HG03571 (cell line): ENCODE data around the gene MCC.

Experiments
- ATAC-seq: cut with Tn5 transposase; IDR thresholded peaks from one replicate; pipeline ENCODE4 v1.9.1; 2021; ENCODE audit not compliant: unreplicated experiment

MCC gene

DNA sequence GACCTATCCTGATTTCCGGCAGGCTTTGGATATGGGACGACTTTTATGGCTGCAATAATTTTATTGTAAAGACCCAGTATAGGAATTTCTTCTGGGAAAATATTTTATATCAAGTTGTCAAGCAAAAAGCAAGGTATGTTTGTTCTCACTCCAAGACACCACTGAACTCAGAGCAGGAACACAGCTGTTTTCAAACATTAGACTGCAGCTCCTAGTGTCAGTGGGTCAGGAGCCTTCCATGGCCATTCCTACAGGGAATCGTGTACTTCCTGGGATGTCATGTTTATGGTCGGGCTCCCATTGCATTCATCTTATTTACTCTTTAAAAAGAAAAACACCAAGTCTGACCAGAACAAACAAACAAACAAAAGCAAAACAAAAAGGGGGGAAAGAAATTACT, 278.8 kb downstream of the MCC start:
- no peak for ATAC-seq

- ATAC-seq = no peak
Measured at GRCh38 chr5:113205807-113206206, 282.4 kb downstream of the MCC start.

GRCh38 chr5:113205323-113205722, 282.9 kb downstream of the MCC start:
- ATAC-seq = no peak

DNA sequence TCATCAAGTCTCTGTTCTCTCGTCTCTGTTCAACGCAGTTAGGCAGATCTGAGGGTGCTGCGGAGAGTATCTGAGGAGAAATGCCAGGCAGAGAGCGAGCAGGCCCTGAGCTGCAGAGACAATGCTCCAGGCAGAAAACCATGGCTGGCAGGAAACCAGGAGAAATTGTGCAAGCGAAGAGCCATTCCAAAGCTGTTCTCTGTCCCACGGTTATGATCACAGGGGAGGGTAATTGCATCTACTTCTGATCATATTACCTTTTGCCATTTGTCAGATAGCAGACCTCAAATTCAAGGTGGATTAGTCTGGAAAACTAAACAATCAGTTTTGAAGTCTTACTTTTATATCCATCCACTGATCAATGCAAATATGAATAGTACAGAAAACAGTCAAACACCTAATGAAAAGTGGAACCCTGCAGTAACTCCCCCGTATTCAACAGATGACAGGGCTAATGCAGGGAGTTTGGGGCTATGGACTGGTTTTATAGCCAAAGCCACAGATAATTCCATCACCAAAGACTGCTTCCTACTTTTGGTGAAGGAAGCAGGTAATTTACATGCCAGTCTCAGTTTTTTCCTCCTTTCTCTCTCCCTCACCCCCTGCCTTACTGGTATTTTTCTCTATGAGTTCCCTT, 283.6 kb downstream of the MCC start:
- ATAC-seq = no peak

- no peak for ATAC-seq
Measured at GRCh38 chr5:113203916-113204315, 284.3 kb downstream of the MCC start.

DNA sequence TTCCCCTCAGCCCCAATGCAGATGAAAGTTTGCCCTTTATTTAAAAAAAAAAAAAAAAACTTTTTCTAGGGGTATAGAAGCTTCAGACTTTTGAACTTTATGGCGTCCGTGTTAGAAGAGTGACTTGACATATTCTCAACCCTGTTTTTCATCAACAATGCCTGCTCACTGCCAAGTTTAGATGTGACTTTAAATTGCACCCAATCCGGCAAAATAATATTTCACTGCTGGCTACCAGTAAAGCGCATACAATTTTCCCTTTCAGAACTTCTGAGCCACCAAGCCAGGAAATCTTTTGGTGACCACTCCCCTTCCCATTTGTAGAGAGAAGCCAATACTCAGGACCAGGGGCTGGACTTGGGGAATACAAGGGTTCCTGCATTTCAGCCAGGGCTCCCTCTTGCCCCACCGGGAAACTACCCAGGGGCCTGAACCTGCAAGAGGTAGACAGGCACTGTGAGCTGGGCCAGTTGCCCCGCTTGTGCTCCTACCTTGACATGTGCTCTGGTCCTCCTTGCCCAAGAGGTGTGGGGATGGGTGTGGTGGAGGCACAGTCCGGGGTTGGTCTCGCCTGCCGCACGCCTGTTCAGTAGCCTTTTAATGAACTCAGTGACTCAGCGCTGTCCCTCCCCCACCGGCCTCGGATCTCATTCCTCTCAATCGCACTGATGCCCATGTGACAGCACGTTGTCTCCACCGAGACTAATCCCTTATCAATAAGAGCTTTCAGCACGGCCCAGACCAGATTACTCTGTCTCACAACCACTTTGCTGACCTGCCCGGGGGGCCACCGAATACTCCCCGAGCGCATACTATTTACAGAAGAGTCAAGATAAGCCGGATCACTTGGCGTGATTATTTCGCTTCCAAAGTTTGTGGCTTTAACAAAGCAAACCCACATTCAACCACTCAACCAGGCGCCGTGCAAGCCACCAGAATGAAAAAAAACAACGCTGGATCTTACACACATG, 285.2 kb downstream of the MCC start:
- no peak for ATAC-seq

- no peak for ATAC-seq
Measured at GRCh38 chr5:113202287-113202686, 286.0 kb downstream of the MCC start.

GRCh38 chr5:113201715-113202114, 286.5 kb downstream of the MCC start:
- ATAC-seq = no peak

DNA sequence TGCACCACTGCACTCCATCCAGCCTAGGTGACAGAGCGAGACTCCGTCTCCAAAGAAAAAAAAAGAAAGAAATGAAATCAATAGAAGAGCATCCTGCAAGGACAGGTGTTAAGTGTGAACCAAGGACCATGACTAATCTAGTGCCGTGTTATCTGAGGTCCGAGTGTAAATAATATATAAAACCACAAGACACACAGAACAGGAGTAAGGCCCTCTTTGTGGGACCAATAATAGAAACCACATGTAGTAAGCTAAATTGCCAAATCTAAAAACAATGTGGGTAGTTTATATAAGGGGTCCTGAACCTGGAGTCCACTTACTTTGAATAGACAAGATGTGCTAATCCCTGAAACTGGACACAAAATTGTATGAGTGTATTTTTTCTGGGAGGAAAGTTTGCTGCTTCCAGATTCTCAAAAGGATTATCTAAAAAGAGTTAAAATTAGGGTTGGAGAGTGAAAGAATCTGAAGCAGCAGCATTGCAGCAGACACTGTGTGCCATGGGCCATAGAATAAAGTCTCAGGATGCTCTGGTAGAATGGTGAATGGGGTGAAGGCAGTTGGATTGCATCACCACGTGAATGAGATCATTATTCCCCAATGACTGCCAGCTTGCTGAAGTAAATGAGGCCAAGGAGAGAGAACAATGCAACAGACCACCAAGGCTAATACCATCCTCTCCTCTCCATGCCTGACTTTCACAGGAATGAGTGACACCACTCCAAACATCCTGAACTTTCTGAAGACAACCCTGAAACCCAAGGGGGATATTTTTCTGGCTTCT, 288.9 kb downstream of the MCC start:
- no peak for ATAC-seq

GRCh38 chr5:113197456-113198200, 290.6 kb downstream of the MCC start:
- ATAC-seq = no peak

GRCh38 chr5:113195771-113196170, 292.5 kb downstream of the MCC start:
- no peak for ATAC-seq

GRCh38 chr5:113195251-113195650, 293.0 kb downstream of the MCC start:
- no peak for ATAC-seq

DNA sequence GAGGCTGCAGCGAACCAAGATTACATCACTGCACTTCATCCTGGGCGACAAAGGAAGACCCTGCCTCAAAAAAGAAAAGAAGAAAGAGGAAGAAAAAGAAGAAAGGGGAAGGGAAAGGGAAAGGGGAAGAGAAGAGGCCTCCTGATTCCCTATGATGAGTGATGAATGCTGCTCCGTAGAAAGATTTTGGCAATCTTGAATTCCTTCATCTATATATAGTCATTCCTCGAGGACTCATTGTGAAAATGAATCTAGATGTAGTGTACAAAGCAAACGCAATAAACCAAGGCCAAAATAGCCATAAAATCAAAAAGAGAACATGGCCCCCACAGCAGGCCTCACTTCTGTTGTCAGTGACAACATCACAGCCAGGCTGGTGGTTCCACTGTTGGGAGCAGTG, 293.7 kb downstream of the MCC start:
- no peak for ATAC-seq

GRCh38 chr5:113194125-113194524, 294.1 kb downstream of the MCC start:
- ATAC-seq = no peak

DNA sequence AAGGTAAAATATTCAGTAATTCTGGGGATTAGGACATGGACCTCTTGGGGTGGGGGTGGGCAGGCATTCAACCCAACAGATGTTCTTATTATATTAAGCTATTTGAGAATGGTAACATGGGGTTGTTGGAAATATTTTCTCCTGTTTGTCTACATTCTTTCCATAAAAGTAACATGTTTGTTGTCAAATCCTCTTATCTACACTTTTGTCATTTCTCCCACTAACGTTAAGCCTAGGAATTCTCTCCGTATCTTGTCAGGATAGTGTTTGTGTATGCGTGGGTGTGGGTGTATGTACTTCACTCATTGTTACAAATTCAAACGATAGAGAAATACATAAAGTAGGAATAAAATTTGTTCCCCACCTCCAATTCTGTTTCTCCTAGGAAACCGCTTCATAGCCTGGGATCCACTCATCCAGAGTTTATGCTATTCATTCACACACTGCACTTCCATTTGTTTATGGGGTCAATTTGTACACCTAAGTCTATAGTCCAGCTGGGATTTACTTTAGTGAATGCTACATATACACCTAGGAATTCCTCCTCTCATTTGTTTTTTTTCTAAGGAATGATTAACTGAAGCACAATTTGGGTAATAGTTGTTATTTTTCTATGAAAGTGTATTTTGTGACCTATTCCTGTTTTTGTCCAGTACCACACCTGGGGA, 294.8 kb downstream of the MCC start:
- no peak for ATAC-seq

DNA sequence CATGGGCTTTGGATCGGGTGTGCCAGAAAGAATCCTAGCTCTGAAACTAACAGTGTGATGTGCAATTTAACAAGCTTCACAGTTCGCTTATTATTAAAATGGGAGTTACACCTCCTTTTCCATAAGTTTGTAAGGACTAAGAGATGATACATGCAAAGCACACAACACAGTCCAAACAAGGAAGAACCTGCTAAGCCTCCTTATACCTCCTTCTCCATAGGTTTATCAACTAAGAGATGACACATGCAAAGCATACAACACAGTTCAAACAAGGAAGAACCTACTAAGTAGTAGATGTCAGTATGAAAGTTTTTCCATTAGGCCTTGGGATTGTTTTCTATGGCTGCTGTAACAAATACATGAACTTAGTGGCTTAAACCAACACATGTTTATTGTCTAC, 295.7 kb downstream of the MCC start:
- ATAC-seq = no peak

GRCh38 chr5:113190347-113190746, 297.9 kb downstream of the MCC start:
- no peak for ATAC-seq

GRCh38 chr5:113189291-113189690, 299.0 kb downstream of the MCC start:
- ATAC-seq = no peak

GRCh38 chr5:113188436-113188835, 299.8 kb downstream of the MCC start:
- ATAC-seq = no peak

GRCh38 chr5:113187906-113188305, 300.3 kb downstream of the MCC start:
- ATAC-seq = no peak
